ENCODE data around the gene CRYM. TPM values are rescaled to one million over a fixed set of nuclear protein-coding genes. Genes with fewer than 3 reads are reported as not detected.

Gene CRYM
- total RNA-seq, 1 donor from 2014 or later = 2.2 TPM

DNA sequence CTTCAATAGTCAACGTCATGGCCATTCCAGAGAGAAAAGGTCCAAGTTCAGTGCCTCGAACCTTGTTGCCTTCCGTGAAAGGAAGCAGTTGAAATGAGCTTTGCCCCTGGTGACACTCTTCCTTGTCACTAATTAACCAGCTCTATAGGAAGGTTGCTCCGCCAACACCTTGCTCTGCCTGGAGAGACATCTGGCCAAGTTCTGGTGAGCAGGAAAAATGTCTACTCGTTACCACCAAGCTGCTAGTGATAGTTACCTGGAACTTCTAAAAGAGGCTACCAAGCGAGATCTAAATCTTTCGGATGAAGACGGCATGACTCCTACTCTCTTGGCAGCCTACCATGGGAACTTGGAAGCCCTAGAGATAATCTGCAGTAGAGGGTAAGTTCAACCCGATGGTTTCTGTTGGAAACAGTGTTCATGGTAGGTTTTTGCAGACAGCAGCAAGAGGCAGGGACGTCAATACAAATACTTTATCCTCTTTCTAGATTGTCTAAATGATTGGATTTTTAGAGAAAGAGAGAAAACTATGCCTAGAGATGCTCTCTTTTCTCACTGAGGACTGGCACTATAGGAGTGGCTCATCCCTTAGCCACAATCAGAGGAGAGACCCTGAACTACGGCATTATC, 44.5 kb downstream of the CRYM start, which contains the start of gene ANKS4B:
Gene ANKS4B (plus strand): TSS at position 179 of the 630 bp plus-strand sequence. CDS start 39 bp downstream, at position 218.
- Mint-ChIP-seq H3K9me3 (no peaks in the 10 kb centered on the region), H3K27ac (ENCODE audit: unreplicated experiment) (no peak within 1 kb of the TSS), H3K4me3 (no peak within 1 kb of the TSS), H3K36me3 (ENCODE audit: low read depth) (no peaks in the 10 kb centered on the region), H3K27me3 (ENCODE audit: low read depth) (peaks cover 12% of the 10 kb centered on the region), H3K4me1 (no peaks in the 10 kb centered on the region)
- DNase-seq (ENCODE audit: low read depth, low spot score) = no peak
- TF ChIP-seq, protein P1, sequence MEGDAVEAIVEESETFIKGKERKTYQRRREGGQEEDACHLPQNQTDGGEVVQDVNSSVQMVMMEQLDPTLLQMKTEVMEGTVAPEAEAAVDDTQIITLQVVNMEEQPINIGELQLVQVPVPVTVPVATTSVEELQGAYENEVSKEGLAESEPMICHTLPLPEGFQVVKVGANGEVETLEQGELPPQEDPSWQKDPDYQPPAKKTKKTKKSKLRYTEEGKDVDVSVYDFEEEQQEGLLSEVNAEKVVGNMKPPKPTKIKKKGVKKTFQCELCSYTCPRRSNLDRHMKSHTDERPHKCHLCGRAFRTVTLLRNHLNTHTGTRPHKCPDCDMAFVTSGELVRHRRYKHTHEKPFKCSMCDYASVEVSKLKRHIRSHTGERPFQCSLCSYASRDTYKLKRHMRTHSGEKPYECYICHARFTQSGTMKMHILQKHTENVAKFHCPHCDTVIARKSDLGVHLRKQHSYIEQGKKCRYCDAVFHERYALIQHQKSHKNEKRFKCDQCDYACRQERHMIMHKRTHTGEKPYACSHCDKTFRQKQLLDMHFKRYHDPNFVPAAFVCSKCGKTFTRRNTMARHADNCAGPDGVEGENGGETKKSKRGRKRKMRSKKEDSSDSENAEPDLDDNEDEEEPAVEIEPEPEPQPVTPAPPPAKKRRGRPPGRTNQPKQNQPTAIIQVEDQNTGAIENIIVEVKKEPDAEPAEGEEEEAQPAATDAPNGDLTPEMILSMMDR (conservative IDR thresholded peaks at IDR 0.05) = no peak

DNA sequence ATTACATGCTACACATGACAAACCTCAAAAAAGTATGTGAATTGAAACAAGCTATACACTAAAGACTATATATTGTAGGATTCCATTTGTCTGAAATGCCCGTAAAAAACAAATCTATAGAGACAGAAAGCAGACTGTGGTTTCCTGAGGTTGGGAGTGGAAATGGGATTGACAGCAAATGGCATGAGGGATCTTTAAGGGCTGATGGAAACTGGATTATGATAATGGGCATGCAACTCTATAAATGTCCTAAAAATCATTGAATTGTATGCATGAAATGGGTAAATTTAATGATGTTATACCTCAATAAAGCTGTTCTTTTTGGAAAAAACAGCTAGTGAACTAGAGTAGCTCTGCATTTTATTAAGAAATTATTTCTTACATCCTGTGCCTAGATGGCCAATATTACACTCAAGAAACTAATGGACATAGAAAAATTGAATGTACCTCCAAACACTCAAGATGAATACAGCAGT, 45.0 kb downstream of the CRYM start:
- H3K9me3 Mint-ChIP-seq = no peaks in the 10 kb centered on the region
- H3K27ac Mint-ChIP-seq (ENCODE audit: unreplicated experiment) = no peak overlapping the region
- H3K36me3 Mint-ChIP-seq (ENCODE audit: low read depth) = no peaks in the 10 kb centered on the region
- no peak for DNase-seq (ENCODE audit: low read depth, low spot score)
- peaks cover 12% of the 10 kb centered on the region for H3K27me3 Mint-ChIP-seq (ENCODE audit: low read depth)
- H3K4me3 Mint-ChIP-seq = no peak overlapping the region
- TF ChIP-seq, protein P1 (conservative IDR thresholded peaks at IDR 0.05) = no peak
- peaks cover 1% of the 10 kb centered on the region for H3K4me1 Mint-ChIP-seq

DNA sequence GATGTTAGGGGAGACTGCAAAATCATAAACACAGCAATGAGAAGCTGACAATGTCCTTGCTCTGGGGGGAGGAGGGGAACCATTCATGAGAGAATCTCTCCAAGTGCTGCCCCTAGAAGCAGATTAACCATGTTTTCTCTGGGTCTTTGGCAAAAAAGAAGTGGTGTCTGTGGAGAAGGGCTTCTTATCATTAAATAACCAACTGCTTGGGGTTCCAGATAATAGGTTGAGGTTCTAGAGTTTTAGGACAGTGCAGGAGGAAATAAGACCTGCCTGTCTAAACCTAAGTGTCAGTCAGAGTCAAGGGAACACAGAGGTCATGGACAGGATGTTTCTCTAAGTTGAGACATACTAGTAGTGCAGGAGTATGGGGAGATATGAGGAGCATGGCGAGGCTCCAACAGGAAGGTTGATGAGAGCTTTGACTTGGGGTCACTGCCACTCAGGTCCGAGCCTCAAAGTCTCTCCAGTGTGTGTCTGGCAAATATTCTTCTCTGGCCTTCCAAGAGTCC, 49.7 kb downstream of the CRYM start:
- TF ChIP-seq, protein P1 (conservative IDR thresholded peaks at IDR 0.05) = no peak
- peaks cover 2% of the 10 kb centered on the region for H3K27me3 Mint-ChIP-seq (ENCODE audit: low read depth)
- H3K4me1 Mint-ChIP-seq = peaks cover 6% of the 10 kb centered on the region
- no peak overlapping the region for H3K27ac Mint-ChIP-seq (ENCODE audit: unreplicated experiment)
- H3K4me3 Mint-ChIP-seq = no peak overlapping the region
- no peaks in the 10 kb centered on the region for H3K9me3 Mint-ChIP-seq
- H3K36me3 Mint-ChIP-seq (ENCODE audit: low read depth) = no peaks in the 10 kb centered on the region
- no peak for DNase-seq (ENCODE audit: low read depth, low spot score)

DNA sequence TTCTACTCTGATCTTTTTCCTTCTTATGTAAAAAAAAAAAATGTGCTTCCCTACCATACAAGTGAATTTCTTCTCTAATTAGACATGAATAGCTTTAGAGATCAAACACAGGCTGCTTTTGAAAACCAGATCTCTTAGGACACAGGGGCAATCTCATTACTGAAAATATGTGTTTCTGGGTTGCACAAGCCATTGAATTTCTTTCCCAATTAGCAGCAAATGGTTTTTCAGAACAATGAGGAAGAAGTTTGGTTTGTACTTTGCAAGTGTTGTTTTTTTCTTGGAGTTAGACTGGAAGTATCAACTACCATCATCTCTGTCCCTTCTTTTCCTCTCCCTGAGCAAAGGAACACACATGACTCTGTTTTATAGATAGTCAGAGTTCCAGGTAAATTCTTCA, 50.2 kb downstream of the CRYM start:
- DNase-seq (ENCODE audit: low read depth, low spot score) = no peak
- Mint-ChIP-seq H3K36me3 (ENCODE audit: low read depth) (no peaks in the 10 kb centered on the region), H3K9me3 (no peaks in the 10 kb centered on the region), H3K4me3 (no peak overlapping the region), H3K27me3 (ENCODE audit: low read depth) (peaks cover 2% of the 10 kb centered on the region), H3K4me1 (peaks cover 6% of the 10 kb centered on the region), H3K27ac (ENCODE audit: unreplicated experiment) (no peak overlapping the region)
- TF ChIP-seq, protein P1 (conservative IDR thresholded peaks at IDR 0.05) = no peak

DNA sequence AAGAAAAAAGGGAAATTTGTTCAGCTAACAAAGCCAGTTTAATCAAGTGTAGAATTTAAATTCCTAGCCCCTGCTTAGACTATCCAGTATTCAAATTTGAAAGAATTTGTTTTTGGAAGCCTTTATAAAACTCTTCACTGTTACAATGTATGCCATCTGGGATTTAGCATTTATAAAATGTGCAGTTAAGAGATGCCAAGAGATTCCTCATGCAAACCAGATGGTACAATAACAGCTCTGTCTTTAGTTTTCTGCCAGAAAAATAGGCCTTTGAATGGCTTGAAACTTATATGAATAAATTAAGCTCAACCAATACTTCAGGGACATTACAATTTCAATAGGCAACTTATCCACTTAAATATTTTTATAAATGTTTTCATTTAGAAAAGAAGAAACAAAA, 51.3 kb downstream of the CRYM start:
- Mint-ChIP-seq H3K9me3 (no peaks in the 10 kb centered on the region), H3K27me3 (ENCODE audit: low read depth) (peaks cover 6% of the 10 kb centered on the region), H3K36me3 (ENCODE audit: low read depth) (no peaks in the 10 kb centered on the region), H3K4me3 (no peak overlapping the region), H3K4me1 (peaks cover 6% of the 10 kb centered on the region), H3K27ac (ENCODE audit: unreplicated experiment) (no peak overlapping the region)
- TF ChIP-seq, protein P1 (conservative IDR thresholded peaks at IDR 0.05) = no peak
- DNase-seq (ENCODE audit: low read depth, low spot score) = no peak
